Cortex of kidney (tissue), 1 donor: ENCODE data around the gene SWT1.
"Not testable (repeated sequence)": the region's sequence is repeated elsewhere in the genome, so short reads cannot be mapped to it uniquely, and the experiment has no call there.

Source experiments
- DNase-seq: peaks from one replicate; lab custom pipeline; 2025; lab: John Stamatoyannopoulos, UW

Gene SWT1

DNA sequence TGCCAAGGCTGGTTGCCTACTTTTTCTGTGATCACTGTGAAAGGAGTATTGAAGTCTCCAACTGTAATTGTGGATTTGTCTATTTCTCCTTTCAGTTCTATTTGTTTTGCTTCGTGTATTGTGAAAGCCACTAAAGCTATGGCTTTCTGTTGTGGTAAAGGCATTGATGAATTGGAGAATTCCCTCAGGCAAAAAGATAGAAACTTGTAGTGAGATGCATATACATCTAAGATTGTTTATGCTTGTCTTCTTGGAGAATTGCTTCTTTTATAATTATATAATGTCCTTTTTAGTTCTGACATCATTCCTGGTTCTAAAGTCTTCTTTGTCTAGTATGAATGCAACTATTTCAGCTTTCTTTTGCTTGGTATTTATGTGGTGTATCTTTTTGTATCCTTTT is 36.8 kb downstream of the SWT1 start:
- DNase-seq, result no peak

DNA sequence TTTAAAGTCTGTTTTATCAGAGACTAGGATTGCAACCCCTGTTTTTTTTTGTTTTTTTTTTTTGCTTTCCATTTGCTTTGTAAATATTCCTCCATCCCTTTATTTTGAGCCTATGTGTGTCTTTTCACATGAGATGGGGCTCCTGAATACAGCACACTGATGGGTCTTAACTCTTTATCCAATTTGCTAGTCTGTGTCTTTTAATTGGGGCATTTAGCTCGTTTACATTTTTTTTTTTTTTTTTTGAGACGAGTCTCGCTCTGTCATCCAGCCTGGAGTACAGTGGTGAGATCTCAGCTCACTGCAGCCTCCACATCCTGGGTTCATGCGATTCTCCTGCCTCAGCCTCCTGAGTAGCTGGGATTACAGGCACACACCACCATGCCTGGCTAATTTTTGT is 41.7 kb downstream of the SWT1 start:
- not testable (repeated sequence) for DNase-seq

DNA sequence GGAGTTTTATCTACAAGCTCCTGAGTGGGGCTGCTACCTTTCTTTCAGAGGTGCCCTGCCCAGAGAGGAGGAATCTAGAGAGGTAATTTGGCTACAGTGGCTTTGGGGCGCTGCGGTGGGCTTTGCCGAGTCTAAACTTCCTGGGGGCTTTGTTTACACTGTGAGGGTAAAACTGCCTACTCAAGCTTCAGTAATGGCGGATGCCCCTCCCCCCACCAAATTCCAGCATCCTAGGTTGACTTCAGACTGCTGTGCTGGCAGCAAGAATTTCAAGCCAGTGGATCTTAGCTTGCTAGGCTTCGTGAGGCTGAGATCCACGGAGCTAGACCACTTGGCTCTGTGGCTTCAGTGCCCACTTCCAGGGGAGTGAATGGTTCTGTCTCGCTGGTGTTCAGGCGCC is 43.9 kb downstream of the SWT1 start:
- no peak for DNase-seq

DNA sequence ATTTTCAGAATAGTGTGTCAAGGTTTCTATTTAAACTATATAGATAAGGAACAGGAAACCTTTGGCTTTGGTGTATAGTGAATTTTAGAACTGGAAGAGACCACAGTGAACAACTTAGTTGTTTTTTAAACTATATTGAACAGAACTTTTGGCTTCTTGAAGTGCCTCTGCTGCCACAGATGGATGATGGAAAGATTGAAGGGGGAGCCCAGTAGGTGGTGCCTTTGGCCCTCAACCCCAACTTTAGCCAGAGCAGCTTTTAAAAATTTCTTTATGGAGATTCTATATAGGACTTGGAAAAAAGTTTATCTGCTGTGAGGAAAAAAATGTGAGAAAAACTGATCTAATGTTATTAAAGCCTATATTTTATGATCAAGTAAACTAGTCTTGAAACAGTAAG is 50.2 kb downstream of the SWT1 start:
- no peak for DNase-seq

DNA sequence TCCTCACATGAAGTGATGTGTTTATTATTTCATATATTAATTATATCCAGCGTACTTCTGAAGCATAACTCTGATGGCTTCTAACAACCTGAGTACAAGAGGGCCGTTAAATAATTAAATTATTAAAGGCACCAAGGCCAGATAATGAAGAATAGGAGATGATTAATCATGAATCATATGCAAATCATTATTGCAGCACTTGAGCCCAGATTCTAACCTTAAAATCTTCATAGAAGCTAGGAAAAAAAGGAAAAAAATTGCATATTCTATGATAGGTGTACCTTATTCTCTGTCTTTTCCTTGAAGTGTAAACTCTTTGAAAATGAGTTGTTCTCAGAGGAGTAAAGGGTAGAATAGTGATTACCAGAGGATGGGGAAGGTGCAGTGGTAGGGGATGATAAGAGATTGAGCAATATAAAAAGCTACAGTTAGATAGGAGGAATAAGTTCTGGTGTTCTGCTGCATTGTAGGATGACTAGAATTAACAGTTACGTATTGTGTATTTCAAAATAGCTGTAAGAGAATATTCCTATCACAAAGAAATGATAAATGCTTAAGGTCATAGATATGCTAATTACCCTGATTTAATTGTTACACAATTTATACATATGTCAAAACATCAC is 51.1 kb downstream of the SWT1 start:
- DNase-seq, result no peak

DNA sequence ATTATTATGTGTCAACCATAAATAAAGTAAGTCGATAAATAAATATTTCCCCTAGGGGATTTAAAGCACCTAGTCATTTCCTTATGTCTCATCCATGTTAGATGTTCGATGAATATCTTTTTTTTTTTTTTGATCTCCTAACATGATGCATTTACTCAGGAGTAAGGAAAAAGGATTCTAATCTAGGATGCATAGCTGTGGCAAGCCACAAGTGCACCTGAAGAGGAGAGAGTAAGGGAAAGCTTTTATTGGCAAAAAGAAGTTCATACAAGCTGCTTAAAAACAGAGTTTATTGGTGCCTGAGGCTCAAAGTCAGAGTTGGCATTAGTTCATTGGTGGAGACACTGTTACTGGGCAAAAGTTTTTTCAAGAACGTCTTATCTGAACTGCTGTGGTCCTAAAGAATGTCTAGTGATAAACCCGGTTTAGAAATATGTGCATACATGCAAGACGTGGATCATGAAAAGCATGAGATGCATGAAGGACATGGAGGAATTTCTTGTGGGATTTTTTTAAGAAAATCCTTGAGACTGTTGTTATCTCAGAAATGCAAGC is 51.7 kb downstream of the SWT1 start:
- no peak for DNase-seq

DNA sequence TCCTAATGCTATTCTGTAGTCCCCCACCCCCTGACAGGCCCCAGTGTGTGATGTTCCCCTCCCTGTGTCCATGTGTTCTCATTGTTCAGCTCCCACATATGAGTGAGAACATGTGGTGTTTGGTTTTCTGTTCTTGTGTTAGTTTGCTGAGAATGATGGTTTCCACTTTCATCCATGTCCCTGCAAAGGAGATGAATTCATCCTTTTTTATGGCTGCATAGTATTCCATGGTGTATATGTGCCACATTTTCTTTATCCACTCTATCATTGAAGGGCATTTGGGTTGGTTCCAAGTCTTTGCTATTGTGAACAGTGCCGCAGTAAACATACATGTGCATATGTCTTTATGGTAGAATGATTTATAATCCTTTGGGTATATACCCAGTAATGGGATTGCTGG is 52.4 kb downstream of the SWT1 start:
- not testable (repeated sequence) for DNase-seq

DNA sequence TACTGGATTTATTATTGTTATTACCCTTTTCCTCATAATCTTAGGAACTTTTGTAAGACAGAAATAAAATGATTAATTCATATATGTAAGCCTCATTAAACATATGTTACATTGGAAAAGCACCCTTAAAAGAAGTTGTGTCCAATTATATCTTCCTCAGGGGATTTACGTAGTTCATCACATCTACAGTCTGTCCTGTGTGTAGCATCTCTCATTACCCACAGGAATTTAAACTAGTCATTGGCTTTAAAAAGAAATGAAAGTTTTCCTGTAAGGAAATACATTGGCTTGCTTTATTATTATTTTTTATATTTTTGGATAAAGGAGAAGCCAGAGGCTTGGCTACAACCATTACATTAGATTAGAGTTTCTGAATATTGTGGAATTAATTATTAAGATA is 56.1 kb downstream of the SWT1 start:
- no peak for DNase-seq

DNA sequence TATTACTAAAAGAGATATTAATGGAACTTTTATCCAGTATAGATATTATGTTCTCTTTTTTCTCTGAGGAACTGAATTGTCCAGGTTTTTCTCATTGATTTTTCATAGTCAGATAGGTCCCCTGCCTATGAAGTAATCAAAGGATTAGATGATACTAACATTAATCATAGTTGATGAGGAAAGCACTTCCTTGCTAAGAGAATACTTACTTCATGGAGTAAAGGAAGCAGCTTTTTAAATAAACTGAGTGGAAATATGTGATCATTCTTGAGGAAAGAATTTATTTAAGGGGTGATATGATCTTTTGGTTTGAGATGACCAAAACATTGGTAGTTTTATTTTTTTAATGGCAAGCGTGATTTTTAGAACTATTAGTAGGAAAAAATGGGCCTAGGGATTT is 58.9 kb downstream of the SWT1 start:
- no peak for DNase-seq

DNA sequence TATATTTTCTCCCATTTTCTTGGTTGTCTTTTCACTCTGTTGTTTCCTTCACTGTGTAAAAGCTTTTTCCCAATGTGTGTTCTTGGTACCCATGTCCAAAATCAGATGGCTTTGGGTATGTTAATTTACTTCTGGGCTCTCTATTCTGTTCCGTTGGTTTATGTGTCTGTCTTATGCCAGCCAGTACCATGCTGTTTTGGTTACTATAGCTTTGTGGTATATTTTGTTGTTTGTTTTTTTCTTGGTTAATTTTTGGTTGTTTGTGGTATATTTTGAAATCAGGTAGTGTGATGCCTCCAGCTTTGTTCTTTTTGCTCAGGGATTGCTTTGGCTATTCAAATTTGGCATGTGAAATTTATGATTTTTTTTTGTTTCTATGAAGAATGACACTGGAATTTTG is 67.2 kb downstream of the SWT1 start:
- no peak for DNase-seq

DNA sequence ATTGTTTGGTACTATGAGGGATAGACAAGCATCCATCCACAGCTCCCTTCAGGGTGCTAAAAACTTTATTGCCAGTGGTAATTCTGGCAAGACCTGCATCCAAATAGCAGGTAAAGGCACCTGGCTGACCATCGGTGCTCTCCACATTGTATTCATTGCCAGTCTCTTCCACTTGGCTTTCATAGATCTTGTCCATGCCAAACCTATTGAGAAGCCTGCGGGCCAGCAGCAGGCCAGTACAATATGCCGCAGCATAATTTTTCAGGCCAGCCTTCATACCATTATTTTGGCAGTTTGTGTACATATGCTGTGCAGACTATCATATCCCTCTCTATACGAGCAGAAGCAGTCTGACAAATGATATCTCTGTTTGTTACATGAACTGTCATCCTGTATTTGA is 70.2 kb downstream of the SWT1 start:
- DNase-seq, result no peak

DNA sequence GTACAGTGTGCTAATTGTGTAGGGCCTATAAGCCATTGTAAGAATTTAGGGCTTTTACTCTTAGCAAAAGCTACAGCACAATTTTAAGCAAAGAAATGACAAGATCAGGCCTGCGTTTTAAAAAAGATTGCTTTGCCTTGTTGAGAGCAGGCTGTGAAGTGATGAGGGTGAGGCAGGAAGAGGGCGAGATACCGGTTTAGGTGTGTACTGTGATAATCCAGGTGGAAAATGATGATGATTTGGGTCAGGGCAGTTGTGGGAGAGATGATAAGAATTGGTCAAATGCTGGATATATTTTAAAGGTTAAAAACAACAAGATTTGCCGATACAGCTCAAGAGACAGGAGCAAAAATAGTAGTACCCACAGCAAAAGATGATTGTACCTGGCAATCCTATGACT is 72.0 kb downstream of the SWT1 start:
- no peak for DNase-seq

DNA sequence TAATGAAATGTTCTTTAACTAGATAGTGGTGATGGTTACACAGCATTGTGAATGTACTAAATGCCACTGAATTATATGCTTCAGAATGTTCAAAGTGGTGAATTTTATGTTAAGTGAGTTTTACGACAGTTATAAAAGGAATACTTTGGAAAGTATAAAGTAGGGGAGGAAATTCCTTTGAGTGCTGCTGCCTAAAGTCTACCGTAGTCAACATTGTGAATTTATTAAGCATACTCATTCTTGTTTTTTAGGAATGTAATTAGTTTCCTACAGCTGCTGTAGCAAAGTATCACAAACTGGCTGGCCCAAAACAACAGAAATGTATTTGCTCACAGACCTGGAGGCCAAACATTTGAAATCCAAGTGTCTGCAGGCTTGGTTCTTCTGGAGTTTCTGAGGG is 73.0 kb downstream of the SWT1 start:
- no peak for DNase-seq

DNA sequence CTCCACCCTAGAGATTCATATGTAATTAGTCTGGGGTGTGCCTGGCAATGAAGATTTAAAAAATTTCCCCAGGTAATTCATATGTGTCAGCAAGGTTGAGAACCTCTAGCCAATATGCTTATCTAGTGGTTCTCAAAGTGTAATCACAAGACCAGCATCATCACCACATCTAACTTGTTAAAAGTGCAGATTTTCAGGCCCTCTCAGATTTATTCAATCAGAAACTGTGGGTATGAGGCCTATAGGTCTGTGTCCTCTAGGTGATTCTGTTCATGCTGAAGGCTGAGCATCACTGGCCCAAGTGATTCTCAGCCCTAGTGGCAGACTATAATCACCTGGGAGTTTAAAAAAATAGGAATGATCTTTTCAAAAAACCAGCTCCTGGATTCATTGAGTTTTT is 75.9 kb downstream of the SWT1 start:
- no peak for DNase-seq

DNA sequence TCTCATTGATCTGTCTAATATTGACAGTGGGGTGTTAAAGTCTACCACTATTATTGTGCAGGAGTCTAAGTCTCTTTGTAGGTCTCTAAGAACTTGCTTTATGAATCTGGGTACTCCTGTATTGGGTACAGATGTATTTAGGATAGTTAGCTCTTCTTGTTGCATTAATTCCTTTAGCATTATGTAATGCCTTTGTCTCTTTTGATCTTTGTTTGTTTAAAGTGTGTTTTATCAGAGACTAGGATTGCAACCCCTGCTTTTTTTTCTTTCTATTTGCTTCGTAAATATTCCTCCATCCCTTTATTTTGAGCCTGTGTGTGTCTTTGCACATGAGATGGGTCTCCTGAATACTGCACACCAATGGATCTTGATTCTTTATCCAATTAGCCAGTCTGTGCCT is 77.2 kb downstream of the SWT1 start:
- DNase-seq, result not testable (repeated sequence)

DNA sequence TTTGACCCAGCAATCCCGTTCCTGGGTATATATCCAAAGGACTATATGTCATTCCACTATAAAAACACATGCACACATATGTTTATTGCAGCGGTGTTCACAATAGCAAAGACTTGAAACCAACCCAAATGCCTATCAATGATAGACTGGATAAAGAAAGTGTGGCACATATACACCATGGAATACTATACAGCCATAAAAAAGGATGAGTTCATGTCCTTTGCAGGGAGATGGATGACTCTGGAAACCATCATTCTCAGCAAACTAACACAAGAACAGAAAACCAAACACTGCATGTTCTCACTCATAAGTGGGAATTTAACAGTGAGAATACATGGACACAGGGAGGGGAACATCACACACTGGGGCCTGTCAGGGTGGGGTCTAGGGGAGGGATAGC is 80.2 kb downstream of the SWT1 start:
- not testable (repeated sequence) for DNase-seq

DNA sequence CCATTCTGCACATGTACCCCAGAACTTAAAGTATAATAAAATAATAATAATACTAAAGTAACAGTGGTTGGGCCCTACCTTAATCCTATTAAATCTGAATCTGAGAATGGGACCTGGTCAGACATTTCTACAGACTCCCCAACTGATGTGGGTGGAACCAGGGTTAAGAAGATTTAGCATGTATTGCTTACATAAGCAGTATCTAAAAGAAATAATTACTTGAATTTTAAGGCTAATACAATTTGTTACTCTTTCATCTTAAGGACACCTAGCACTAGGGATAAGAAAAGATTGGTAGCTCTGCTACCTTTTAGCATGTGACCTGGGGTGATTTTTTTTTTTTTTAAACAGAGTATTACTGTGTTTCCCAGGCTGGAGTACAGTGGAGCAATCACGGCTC is 80.7 kb downstream of the SWT1 start:
- DNase-seq, result no peak

DNA sequence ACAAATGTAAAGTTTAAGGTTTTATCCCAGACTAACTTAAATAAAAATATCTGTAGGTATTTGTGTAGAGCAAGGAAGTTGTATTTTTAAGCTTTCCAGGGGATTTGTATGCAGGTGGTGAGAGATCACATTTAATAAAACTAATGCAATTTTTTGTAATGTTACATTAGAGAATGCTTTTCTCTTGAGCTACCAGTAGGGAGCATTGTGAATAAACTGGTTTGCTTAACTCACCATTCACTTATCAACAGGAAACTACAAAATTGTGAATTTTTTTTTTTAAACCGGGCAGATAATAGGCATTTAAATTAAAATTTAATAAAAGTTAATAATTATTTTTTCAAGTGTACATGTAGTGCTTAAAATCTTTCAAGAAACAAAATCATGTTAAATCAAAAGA is 81.5 kb downstream of the SWT1 start:
- no peak for DNase-seq

DNA sequence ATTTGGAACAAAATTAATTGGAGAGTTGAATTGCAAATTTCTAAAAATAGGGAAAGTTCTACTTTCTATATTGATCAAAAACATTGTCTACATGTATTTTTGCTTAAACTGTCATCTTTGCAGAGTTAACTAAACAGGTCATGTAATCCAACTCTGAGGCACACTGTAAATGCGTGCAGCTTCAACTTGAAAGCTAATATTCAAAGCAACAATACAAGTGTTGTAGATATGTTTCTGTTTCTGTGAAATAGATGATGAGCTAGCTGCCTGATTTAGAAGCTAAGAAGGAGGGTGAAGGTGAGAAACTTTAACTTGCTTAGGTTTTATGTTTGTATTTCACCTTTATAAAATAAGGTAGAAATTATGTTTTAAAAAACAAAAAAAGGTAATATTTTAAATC is 82.9 kb downstream of the SWT1 start:
- DNase-seq, result no peak

DNA sequence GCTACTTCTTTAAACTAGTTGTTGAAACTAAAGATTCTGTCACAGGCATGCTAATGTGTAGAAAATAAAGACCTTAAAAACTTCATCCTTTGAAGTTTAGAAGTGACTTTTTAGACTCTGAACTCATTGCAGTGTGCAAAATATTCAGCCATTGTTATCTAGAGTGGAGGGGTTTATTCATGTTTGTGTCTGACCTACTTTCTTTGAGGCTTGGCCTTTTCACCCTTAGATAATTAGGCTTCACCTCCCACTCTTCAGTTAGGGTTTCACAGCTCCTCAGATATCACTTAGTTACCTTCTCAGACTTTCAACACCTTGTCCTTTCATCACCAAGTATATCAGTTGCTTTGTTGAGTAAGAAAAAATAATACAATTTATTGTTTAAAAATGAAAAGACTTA is 84.2 kb downstream of the SWT1 start:
- no peak for DNase-seq

DNA sequence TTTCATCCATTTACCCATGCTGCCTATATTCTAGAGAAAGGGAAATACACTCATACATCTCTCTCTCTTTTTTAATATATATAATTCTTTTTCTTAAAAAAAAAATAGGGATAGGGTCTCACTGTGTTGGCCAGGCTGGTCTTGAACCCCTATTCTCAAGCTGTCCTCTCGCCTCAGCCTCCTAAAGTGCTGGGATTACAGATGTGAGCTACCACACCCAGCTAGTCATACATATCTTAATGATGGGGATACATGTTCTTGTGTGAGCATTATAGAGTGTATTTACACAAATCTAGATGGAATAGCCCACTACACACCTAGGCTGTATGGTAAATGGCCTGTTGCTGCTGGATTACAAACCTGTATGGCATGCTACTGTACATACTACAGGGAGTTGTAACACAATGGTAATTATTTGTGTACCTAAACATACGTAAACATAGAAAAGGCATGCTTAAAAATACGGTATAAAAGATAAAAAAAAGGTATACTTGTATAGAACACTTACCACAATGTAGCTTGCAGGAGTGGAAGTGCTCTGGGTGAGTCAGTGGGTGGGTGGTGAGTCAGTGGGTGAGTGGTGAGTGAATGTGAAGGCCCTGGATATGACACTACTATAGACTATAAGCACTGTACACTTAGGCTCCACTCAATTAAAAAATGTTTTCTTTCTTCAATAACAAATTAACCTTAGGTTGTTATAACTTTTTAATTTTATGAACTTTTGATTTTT is 87.2 kb downstream of the SWT1 start:
- no peak for DNase-seq

DNA sequence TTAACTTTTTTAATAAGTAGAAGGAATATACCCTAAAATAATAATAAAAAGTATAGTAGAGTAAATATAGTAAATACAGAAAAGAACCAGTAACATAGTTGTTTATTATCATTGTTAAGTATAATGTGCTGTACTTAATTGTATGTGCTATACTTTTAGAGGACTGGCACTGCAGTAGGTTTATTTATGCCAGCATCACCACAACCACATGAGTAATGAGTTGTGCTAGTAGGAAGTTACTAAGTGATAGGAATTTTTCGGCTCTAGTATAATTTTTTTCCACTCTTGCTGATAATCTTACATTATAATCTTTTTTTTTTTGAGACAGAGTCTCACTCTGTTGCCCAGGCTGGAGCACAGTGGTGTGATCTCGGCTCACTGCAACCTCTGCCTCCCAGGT is 88.5 kb downstream of the SWT1 start:
- DNase-seq, result no peak

DNA sequence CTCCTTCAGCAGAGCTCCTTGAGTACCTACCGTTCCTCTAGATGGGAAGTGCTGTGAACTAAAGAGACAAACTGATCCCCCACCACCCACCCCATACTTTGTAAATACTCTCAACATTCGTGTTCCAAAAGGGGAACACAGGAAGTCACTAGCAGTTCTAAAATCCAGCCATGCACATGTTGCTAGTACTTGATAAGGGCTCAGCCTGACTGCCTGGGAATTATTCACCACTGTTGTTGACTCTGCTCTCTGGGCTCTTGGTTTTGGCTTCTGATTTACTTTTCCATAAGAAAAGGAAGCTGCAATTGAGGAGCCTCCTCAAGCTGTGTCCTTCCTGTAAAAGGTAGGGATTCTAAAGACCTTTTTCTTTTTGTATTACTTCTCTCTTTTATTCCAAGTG is 92.6 kb downstream of the SWT1 start:
- DNase-seq, result no peak

DNA sequence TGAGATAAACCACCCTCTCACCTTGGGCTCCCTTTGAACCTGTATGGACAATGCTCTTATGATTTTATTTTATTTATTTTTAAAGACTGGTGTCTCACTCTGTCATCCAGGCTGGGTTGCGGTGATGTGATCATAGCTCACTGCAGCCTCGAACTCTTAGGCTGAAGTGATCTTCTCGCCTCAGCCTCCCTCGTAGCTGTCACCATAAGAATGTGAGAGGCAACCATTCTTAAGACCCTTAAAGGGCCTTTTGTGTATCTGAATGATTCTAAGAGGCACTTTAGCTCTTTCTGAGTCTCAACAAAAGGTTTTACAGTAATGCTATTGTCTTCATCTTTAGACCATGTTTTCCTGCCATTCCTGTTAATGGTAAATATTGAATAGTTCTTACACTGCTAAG is 93.1 kb downstream of the SWT1 start:
- DNase-seq, result no peak
